WERI-Rb-1 (cell line): Measurements from ENCODE around the gene MTMR3.

Experiments used
- DNase-seq: peaks from one replicate; pipeline ENCODE4 v3.0.0-alpha.2; 2020
- H3K27ac ChIP-seq: fragments of 250-450 bp; sonication (Bioruptor Pico); 2 replicates; pipeline ENCODE4 v1.5.1; 2020; ENCODE audit warnings: mild to moderate bottlenecking, moderate library complexity
- H3K27me3 ChIP-seq: fragments of 250-450 bp; sonication (Bioruptor Pico); 2 replicates; pipeline ENCODE4 v1.5.1; 2021; ENCODE audit warnings: mild to moderate bottlenecking, low read depth, moderate library complexity; ENCODE audit not compliant: insufficient read depth, severe bottlenecking
- H3K36me3 ChIP-seq: fragments of 250-450 bp; sonication (Bioruptor Pico); 2 replicates; pipeline ENCODE4 v1.5.1; 2020; ENCODE audit warnings: mild to moderate bottlenecking, moderate library complexity
- H3K4me3 ChIP-seq: 2 replicates; pipeline ENCODE4 v1.5.1; 2011; ENCODE audit warnings: low read depth, mild to moderate bottlenecking, control low read depth, low read length
- H3K9me3 ChIP-seq: fragments of 250-450 bp; sonication (Bioruptor Pico); 2 replicates; pipeline ENCODE4 v1.5.1; 2021; ENCODE audit warnings: mild to moderate bottlenecking, moderate library complexity; ENCODE audit not compliant: severe bottlenecking
- TF ChIP-seq, protein P1 (sequence below): IDR thresholded peaks from 2 replicates; pipeline ENCODE4 v1.5.1; 2011; ENCODE audit warnings: low read depth, mild to moderate bottlenecking, control low read depth, inconsistent platforms, low read length

The MTMR3 gene

DNA sequence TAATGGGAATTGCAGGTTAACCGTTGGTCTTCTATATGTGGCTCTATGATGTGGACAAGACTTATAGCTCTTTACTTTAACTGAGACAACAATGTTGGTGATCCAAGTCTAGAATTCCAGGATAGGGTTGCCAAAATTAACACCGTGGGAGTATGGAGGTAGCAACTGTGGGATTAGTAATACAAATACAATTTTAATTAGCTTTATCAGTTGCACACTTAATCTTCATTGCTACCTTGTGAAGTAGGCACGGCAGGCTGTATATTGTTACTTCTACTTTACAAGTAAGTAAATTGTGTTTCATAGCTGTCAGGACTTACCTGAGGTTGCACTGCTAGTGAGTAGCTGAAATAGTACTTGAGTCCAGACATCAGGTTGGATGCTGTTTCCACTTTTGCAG is 21.0 kb downstream of the MTMR3 start:
- Histone ChIP-seq H3K36me3 (no peaks in the 10 kb centered on the region), H3K9me3 (no peaks in the 10 kb centered on the region), H3K4me3 (no peak overlapping the region), H3K27ac (no peak overlapping the region), H3K27me3 (no peaks in the 10 kb centered on the region)
- TF ChIP-seq, protein P1, sequence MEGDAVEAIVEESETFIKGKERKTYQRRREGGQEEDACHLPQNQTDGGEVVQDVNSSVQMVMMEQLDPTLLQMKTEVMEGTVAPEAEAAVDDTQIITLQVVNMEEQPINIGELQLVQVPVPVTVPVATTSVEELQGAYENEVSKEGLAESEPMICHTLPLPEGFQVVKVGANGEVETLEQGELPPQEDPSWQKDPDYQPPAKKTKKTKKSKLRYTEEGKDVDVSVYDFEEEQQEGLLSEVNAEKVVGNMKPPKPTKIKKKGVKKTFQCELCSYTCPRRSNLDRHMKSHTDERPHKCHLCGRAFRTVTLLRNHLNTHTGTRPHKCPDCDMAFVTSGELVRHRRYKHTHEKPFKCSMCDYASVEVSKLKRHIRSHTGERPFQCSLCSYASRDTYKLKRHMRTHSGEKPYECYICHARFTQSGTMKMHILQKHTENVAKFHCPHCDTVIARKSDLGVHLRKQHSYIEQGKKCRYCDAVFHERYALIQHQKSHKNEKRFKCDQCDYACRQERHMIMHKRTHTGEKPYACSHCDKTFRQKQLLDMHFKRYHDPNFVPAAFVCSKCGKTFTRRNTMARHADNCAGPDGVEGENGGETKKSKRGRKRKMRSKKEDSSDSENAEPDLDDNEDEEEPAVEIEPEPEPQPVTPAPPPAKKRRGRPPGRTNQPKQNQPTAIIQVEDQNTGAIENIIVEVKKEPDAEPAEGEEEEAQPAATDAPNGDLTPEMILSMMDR, result no peak
- no peak for DNase-seq

DNA sequence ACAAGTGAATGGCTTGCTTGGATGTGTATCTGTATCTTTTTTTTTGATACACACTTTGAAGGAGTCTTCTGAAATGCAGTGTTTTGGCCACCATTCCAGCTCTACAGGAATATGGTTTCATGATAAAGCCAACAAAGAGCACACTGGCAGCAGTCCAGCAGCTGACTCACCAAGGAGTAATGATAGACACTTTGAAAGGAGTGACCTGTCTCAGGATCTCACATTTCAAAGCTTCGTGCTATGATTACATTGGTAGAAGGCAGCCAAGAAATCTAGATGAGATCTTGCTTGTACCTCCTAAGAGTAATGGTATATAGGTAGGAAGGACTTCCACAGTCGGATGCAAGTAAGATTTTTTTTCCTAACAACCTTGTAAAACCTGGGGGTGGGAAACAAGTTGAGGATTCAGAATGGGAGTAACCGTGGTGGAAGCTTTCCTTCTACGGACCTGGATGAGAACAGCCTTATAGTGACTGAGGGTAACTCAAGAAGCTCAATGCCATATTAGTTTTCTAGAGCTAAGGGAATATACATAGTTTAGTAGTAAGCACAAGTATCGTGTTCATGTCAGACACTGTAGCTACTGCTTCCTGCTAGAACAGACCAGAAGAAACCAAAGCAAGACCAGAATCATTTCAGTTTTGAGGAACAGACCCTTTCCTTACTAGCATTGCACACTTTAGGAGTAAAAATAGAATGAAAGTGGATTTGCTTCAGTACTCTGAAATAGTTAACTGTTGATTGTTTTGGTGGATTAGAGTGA is 25.0 kb downstream of the MTMR3 start:
- DNase-seq, result no peak
- Histone ChIP-seq H3K4me3 (no peak overlapping the region), H3K36me3 (no peaks in the 10 kb centered on the region), H3K27ac (no peak overlapping the region), H3K9me3 (no peaks in the 10 kb centered on the region), H3K27me3 (no peaks in the 10 kb centered on the region)
- TF ChIP-seq, protein P1, result no peak

- Histone ChIP-seq H3K9me3 (no peaks in the 10 kb centered on the region), H3K27me3 (no peaks in the 10 kb centered on the region), H3K27ac (no peak overlapping the region), H3K36me3 (no peaks in the 10 kb centered on the region), H3K4me3 (no peak overlapping the region)
- TF ChIP-seq, protein P1, result no peak
- DNase-seq, result no peak
These were observed 29.2 kb downstream of the MTMR3 start for GRCh38 chr22:29912141-29912540.

GRCh38 chr22:29912605-29913398 is 29.8 kb downstream of the MTMR3 start:
- no peaks in the 10 kb centered on the region for H3K36me3 ChIP-seq
- TF ChIP-seq, protein P1, result no peak
- DNase-seq, result no peak

GRCh38 chr22:29914165-29914564 is 31.2 kb downstream of the MTMR3 start:
- Histone ChIP-seq H3K27ac (no peak overlapping the region), H3K9me3 (no peaks in the 10 kb centered on the region), H3K4me3 (no peak overlapping the region), H3K27me3 (no peaks in the 10 kb centered on the region), H3K36me3 (no peaks in the 10 kb centered on the region)
- TF ChIP-seq, protein P1, result no peak
- DNase-seq, result no peak

More at GRCh38 chr22:29912605-29913398, 29.8 kb downstream of the MTMR3 start:
- Histone ChIP-seq H3K9me3 (no peaks in the 10 kb centered on the region), H3K27me3 (no peaks in the 10 kb centered on the region), H3K27ac (no peak overlapping the region), H3K4me3 (no peak overlapping the region)
